Effector CD8-positive, alpha-beta T cell (primary cell): ENCODE measurements around the gene DAP.
"Not testable (repeated sequence)": the region's sequence is repeated elsewhere in the genome, so short reads cannot be mapped to it uniquely, and the experiment has no call there.

ENCODE experiments used
- DNase-seq: peaks from one replicate; lab custom pipeline; 2025; lab: John Stamatoyannopoulos, UW
- total RNA-seq, 4 experiments: gene quantifications; one replicate each; lab custom pipeline; 2026; lab: John Stamatoyannopoulos, UW

Gene DAP
- 19.6 to 28.9 (median 22.8) reads per million in 4 experiments for total RNA-seq

DNA sequence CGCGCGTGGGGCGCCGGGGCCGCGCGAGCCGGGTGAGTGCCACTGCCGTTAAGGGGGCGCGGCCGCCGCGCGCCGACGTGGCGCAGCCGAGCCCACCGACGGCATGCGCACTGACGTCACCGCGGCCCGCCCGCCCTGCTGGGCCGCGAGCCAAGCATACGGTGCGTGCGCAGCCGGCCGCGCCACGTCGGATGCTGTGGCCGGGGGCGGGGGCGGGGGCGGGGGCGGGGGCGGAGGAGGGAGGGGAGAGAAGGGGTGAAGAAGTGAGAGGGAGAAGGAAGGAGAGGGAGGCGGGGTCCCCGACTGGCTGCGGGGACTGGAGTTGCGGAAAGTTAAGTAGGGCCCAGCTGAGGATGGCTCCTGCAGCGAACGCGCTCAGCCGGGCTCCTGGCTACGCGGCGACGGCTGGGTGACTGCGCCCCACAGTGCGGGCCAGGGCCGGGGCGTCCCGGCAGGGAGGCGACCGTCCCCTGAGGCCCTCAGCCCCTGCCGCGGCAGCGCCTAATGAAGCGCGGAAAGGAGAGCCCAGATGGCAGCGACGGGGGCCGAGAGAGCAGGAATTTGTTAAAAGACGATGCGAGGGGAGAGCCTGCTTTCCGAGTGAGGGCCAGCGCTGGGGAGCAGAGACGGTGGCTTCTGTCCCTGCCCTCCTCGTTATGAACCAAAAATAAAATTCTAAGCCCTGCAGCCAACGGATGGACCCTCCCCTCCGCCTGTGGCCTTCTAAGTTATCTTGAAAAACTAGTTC, at the start of gene DAP:
Gene DAP (minus strand): TSS at position 50 of the 748 bp plus-strand sequence. CDS start 166 bp downstream, outside the sequence.
- DNase-seq, result peak; percentile 84

- no peak for DNase-seq
These were observed 47.6 kb upstream of the DAP start for GRCh38 chr5:10808347-10809226.

DNA sequence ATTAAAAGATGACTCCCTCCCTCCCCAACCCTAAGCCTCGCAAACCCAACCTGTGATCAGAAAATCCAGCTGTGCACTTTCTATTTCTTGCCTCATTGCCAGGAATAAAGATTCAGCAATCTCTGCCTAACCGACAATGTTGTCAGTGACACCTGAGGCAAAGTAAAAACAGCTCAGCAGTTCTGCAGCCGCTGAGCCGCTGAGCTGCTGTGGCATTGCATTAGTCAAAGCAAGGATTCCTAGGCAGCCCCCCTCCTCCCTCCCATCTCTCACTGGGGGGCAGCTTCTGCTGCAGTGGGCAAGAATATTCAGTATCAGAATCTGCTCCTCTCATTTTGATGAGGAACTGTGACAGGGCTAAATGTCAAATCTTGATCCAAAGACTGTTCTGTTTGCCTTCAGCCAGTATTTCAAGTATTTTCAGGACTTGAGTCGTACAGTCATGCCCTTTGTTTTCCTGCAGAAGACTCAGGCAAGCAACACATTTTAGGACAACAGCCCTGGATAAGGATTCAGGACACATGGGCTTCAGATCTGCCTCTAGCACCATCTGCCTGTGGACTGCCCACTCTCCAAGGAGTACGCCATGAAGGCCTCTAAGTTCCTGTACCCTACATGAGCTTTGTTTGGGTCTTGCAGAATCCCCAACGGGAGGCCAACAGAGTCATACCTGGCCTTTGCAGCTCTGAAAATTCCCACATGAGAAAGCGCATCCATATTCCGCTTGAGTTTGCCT, 41.1 kb upstream of the DAP start:
- DNase-seq, result no peak

- no peak for DNase-seq
These were observed 39.8 kb upstream of the DAP start for GRCh38 chr5:10800852-10801251.

DNA sequence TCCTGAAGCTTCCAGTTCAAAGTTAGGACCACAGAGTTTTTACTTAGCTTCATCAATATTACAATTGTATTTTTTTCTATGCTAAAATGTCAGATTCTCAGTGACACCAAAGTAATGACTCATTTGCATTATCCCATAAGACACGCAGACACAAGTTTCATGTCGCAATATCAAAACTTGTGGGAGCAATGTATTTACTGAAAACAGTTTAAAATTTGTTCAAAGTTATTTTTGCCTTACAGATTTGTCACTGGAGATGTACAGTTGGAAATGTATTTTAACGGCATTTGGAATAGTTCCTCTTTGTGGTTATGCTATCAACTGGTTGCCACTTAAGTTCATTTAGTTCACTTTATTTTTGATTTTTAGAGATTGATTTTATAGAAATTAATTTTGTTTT, 36.2 kb upstream of the DAP start:
- DNase-seq, result no peak

DNA sequence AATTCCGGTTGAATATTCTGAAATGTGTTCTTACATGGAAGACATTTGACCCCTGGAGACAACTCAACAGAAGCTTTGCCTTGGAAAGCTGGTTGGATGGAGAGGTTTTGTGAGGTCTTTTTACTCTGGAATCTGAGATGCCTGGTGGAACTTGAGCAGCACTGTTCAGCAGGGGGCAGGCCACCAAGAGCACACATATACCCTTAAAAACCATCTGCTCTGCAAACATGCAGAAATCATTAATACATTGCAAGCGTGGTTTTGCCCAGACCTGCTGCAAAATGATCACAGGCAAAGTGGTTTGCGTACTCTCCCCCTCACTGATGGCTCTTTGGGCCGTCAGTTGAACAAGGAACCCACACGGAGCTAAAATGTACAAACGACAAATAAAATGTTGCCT, 32.8 kb upstream of the DAP start:
- DNase-seq, result no peak

GRCh38 chr5:10792336-10792735, 31.3 kb upstream of the DAP start:
- no peak for DNase-seq

DNA sequence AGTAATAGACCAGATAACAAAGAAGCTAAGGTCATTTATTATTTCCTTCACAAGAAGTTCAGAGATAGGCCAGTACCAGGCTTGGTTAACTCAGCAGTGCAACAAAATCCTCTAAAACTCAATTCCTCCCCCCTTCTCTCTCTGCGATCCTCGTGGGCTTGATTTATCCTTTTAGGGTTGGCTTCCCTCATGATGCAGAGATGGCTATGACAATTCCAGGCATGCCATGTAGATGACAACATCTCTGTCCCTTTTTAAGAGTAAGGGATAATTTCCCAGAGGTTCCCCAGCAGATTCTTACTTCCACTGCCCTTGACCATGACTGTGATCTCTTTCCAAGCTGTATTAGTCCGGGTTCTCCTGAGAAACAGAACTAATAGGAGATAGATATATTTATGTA, 28.7 kb upstream of the DAP start:
- no peak for DNase-seq

DNA sequence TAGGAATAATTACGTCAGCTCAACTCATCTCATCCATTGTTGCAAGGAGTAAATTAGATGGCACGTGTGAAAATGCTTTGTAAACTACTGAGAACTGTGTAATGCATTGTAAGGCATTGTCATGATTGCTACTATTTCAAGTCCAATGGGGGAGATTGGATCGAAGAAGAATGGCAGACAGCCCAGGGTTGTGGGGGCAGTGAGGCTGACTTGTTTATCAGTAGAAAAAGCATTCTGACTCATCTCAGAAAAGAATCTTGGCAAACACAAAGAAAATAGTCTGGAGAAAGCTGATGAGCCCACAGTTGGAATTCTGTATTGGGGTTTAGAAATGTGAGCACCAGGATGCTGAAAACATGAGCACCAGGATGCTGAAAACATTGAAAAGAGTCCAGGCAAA, 28.0 kb upstream of the DAP start:
- DNase-seq, result no peak

DNA sequence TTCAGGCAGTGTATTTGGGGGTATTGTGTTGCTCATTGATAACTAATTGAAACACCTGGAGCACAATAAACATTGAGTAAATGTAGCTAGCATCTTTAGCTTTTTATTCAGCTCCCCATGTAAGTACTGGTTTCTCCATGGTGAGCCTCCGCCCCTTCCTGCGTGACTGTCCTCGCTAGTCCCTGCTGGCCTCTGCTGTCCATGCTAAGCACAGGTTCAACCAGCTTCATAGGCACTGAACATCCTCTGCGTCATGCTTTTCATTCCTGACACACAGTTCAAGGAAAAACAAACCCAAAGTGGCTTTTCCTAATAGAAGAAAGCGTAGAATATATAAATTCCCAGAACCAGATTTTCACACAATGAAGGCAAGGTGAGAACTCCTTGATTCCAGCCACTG, 27.3 kb upstream of the DAP start:
- no peak for DNase-seq

DNA sequence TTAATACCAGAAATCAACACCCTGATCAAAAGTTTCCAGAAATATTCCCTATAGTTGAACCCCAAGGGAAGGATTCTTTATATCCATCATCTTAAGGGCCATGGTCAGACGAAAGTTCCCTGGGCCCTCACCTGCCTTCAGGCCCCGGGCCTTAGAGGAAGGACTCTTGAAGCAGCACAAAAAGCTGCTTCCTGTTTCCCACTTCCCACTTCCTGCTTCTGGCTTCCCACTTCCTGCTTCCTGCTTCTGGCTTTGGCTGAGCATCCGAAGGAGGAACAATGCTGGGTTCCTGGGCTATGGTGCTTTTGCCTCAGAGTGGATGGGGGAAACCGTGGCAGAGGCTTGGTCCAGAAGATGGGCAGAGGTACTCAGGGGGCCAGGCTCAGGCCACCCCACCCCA, 25.8 kb upstream of the DAP start:
- no peak for DNase-seq

- DNase-seq, result not testable (repeated sequence)
These were observed 19.2 kb upstream of the DAP start for GRCh38 chr5:10780208-10780607.

DNA sequence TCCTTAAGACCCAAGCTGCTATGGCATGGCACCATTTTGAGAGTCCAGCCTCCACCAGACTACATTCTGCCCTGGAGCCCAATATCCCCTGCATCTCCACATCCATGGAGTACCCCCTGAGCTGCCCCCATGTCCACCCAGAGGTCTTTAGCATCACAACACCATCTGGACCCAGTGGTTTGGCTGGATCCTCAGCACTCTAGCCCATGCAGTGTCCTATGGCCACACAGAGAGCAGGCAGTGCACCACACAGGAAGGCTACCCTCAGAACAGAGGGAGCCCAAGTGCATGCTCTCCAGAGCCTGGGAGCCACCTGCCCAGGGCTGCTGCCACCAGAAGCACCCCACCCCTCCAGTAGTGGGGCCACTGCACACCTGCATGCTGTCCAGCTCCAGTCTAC, 18.6 kb upstream of the DAP start:
- DNase-seq, result no peak

DNA sequence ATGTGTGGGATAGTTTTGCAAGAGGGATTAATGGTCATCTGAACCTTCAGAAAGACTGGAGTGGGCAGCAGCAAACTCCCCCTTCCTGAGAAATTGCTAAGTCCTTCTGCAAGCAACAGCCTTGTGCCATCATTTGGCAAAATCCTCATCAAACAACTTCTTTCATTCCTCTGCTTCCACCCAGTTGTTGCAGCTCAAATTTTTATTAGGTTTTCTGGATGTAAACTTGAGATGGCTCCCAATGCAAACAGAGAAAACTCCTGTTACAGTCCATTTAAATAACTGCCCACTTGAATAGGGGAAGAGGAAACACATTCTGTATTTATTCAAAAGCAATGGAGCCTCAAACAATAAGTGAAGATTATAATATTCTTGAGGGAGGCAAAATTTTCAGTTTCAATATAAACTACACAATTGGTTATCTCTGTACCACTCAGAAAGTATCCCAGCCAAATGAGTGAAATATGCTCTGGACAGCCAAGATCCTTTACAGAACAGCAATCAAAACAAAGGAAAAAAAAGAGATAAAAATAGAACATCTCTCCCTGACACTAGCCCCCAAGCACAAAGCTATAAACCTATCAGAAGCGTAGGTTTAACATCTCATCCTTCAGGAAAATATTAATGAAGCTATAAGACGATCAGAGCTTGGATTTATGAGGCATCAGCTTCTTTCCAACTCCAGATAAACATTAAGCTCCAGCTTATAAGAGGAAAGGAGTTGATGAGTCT, 17.3 kb upstream of the DAP start:
- DNase-seq, result no peak

GRCh38 chr5:10775646-10776045, 14.6 kb upstream of the DAP start:
- DNase-seq, result no peak

- DNase-seq, result no peak
These were observed 12.0 kb upstream of the DAP start for GRCh38 chr5:10772901-10773585.

GRCh38 chr5:10768328-10768899, 7.4 kb upstream of the DAP start:
- no peak for DNase-seq

DNA sequence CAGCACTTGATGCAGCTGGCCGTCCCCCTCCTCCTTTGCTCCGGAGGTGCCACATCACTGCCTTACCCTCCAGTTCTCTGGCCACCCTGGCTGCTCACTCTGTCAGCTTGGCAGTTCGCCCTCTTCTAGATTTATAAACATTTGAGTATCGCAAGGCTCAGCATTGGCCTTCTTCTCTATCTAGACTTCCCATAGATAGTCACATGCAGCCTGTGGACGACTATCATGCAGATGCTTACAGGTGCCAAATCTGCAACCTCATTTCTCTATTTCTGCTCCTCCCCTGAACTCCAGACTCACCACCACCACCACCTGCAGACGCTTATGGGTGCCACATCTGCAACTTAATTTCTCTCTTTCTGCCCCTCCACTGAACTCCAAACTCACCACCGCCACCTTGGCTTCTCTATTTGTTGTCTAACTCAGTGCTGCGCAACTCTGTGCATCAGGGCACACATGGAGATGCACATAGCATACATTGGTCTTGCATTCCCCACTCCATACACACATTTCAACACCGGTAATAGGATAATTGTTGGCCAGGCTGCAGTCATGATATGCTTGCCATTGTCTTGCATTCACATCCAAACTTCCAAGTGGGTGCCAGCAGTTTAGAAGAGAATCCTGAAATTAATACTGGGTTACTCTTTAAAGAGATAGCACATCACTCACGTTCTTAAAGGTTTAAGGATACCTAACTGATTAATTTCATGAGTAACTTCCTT, 1.9 kb upstream of the DAP start:
- DNase-seq, result no peak

GRCh38 chr5:10761933-10762775, 1.1 kb upstream of the DAP start:
- DNase-seq, result no peak
